Neuron (in vitro differentiated cells): ENCODE measurements around the gene IL19.
A peak's percentile ranks its signal among the peaks of the same experiment; 100 is the strongest.

ENCODE experiments used
- H2AFZ ChIP-seq: one replicate; pipeline ENCODE4 v1.6.1; 2013; ENCODE audit warnings: low read depth, mild to moderate bottlenecking, inconsistent platforms, low read length, moderate library complexity
- H3K27me3 ChIP-seq: one replicate; pipeline ENCODE4 v1.6.1; 2013; ENCODE audit warnings: low read length; ENCODE audit not compliant: insufficient read depth
- H3K36me3 ChIP-seq: one replicate; pipeline ENCODE4 v1.6.1; 2013; ENCODE audit warnings: low read length; ENCODE audit not compliant: insufficient read depth
- H3K4me1 ChIP-seq: one replicate; pipeline ENCODE4 v1.6.1; 2013; ENCODE audit warnings: low read length; ENCODE audit not compliant: insufficient read depth
- H3K4me3 ChIP-seq: 2 replicates; pipeline ENCODE4 v1.5.1; 2013; ENCODE audit warnings: mild to moderate bottlenecking, low read length, moderate library complexity
- H3K9me3 ChIP-seq: one replicate; pipeline ENCODE4 v1.6.1; 2013; ENCODE audit warnings: low read length

IL19 gene

DNA sequence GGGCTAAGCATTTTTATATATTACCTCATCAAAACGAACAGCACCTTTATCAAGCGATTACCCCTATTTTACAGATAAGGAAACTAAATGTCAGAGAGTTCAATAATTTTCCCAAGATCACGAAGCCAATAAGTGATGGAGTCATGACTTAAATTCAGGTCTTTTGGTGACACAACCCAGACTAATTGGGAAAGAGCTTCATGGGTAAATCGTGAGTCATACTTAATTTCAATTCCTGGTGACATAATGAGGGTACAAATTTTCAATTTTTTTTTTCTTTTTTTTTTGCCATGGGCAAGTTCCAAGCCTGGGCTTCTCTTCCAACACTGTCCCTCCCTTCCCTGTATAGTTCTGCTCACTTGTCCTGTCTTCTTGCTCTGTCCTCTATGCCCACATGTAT lies 31.8 kb downstream of the IL19 start:
- Histone ChIP-seq H3K27me3 (peaks cover 15% of the 10 kb centered on the region), H3K36me3 (no peaks in the 10 kb centered on the region), H3K4me3 (no peak overlapping the region), H2AFZ (no peak overlapping the region), H3K4me1 (no peaks in the 10 kb centered on the region), H3K9me3 (no peaks in the 10 kb centered on the region)

DNA sequence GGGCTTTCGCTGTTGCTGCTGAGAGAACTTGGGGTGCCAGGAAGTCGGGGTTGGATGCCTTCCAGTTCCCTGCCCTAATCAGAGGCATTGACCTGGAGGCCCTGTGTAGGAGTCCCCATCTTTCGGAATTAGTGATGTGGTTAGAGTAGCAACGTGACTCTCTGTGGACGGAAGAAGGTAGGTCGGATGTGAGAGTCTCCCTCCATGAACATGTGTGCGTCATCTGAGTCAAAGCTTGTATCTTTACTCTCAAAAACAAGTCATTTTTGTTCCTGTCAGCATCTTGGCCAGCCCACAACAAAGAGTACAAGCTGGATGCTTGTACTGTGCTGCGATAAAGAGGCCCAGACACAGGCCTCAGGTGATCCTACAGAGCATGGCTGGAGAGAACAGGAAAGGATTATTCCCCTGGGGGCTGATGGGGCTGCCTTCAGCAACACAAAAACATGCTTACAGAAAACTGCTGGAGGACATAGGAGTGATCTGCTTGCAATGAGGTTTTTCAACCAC lies 32.7 kb downstream of the IL19 start:
- no peaks in the 10 kb centered on the region for H3K4me1 ChIP-seq
- no peaks in the 10 kb centered on the region for H3K9me3 ChIP-seq
- H3K4me3 ChIP-seq: no peak overlapping the region
- peaks cover 15% of the 10 kb centered on the region for H3K27me3 ChIP-seq
- no peaks in the 10 kb centered on the region for H3K36me3 ChIP-seq
- H2AFZ ChIP-seq: no peak overlapping the region

DNA sequence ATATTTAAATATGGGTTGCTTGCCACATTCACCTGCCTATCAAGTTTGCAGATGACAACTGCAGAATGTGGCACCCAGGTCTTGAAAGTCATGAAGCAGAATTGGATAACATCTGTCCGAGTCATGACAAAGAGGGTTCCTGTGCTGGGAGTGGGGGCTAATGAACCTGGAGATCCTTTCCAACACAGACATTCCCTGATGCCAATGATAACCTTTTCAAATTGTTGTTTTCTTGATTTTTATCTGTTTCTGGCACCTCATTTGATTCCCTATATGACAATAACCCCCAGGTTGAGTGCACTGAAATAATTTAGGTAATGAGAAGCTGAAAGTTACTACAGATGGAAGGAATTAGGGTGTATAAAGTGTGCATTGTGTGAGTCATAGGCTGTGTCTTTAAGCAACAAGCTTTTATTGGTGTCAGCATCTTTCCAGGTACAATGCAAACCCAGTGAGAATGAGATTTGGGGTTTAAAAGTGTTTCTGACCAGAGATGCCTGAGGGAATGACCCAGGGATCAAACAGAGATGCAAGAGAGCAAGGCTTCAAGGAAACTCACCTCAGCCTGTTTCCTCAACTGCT lies 33.7 kb downstream of the IL19 start:
- H3K4me1 ChIP-seq: no peaks in the 10 kb centered on the region
- no peak overlapping the region for H2AFZ ChIP-seq
- H3K4me3 ChIP-seq: no peak overlapping the region
- no peaks in the 10 kb centered on the region for H3K36me3 ChIP-seq
- H3K9me3 ChIP-seq: no peaks in the 10 kb centered on the region
- H3K27me3 ChIP-seq: peaks cover 15% of the 10 kb centered on the region

DNA sequence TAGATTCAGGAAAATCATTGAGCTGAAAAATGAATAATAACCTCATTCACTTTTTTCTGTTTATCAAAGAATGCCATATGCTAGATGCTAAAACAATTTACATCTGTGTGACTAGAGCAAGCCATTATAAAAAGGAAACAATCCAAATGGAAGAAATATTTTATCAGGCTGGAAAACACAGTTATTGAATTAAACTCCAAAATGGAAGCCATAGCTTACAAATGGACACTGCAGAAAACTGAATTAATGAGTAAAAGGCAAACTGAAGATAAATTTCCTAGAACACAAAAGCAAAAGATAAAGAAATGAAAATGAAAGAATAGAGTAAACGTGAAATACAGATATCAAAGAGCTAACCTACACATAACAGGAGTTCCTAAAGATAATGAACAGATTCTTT lies 34.8 kb downstream of the IL19 start:
- peaks cover 15% of the 10 kb centered on the region for H3K27me3 ChIP-seq
- no peak overlapping the region for H2AFZ ChIP-seq
- no peaks in the 10 kb centered on the region for H3K9me3 ChIP-seq
- no peak overlapping the region for H3K4me3 ChIP-seq
- no peaks in the 10 kb centered on the region for H3K36me3 ChIP-seq
- H3K4me1 ChIP-seq: no peaks in the 10 kb centered on the region

DNA sequence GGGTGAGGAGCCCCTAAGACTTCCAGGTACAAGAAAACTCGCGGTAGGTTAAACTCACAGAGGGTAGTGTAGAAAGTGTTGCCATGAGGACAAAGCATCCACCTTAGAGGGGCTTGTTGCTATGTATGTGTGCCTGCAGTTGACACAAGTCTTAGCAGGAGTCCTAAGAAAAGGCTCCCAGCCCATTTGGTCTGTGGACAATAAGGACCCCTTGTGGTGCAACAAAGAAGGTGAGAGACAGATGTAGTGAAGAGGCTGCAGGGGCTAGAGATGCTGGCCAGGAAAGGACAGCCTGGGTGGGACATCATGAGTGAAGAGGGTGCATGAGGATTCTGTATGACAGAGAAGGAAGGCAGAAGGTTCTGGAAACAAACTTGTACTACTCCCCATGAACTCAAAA lies 38.0 kb downstream of the IL19 start:
- Histone ChIP-seq H3K9me3 (no peaks in the 10 kb centered on the region), H3K27me3 (peaks cover 3% of the 10 kb centered on the region), H3K4me1 (no peaks in the 10 kb centered on the region), H2AFZ (no peak overlapping the region), H3K4me3 (no peak overlapping the region), H3K36me3 (no peaks in the 10 kb centered on the region)

DNA sequence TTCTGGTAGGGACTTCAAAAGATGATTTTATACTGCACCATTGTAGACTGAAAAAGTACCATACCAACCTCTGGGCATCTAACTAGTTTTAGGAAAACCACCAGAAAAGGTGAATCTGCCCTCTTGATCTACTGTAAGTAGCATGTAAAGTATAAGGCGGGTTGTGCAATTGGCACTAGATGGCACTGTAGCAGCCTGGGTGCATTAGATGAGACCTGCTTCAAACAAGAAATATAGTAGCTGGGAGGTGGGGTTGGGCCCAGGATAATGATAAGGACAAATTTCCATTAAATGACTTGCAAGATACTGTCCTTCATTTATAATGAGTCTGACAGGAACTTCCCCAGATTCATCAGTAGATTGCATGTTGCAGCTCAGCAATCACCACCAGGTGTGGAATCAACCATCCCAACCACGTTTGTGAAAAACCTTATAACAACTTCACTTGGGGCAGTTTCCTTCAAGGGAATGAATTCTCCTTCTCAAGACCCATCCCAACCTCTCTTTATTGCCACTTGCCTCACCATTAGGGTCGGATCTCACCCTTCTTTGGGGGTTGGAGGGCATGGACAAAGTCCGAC lies 39.0 kb downstream of the IL19 start:
- no peaks in the 10 kb centered on the region for H3K27me3 ChIP-seq
- H3K4me3 ChIP-seq: no peak overlapping the region
- H3K36me3 ChIP-seq: no peaks in the 10 kb centered on the region
- H2AFZ ChIP-seq: no peak overlapping the region
- H3K9me3 ChIP-seq: no peaks in the 10 kb centered on the region
- no peaks in the 10 kb centered on the region for H3K4me1 ChIP-seq

DNA sequence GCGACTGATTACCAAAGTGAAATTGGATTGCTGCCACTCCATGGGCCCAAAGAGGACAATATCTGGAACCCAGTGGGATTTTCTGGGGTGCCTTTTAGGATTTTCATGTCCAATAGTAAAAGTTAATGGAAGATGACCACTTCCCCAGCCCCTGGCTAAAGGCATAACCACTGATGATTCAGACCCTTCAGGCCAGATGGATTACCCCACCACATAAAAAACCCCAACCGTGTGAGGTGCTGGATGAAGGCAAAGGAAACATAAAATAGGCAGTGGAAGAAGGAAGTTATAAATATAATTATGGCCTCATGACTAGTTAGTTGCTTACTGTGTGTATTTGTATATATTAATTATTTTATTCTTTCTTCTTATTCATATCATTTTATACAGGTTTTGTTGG lies 41.9 kb downstream of the IL19 start:
- no peak overlapping the region for H3K4me3 ChIP-seq
- peaks cover 2% of the 10 kb centered on the region for H3K27me3 ChIP-seq
- no peaks in the 10 kb centered on the region for H3K4me1 ChIP-seq
- H3K36me3 ChIP-seq: no peaks in the 10 kb centered on the region
- no peaks in the 10 kb centered on the region for H3K9me3 ChIP-seq
- no peak overlapping the region for H2AFZ ChIP-seq

DNA sequence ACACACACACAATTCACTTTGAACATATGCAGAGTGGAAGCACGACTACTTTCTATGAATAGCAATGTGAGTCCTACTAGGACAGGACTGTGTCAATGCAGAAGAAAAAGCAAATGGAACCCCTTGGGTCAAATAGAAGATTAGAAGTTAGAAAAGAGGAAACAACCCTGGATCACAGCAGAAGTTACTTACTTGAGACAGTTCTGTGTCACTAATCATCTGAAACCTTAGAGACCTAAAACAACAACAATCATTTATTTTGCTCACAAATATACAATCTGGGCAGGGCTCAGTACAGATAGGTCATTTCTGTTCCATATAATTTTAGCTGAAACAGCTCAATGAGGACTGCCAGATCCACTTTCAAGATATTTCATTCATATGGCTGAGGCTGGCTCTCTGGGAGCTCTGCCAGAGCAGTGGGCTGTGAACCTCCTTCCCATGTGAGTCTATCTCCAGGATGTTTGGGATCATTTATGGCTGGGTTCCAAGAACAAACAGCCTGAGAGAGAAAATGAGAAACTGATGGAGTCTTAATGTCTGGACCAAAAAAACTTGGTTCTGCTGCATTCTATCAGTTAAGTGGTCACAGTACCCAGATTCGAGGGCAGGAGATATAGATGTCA lies 44.3 kb downstream of the IL19 start:
- no peaks in the 10 kb centered on the region for H3K9me3 ChIP-seq
- no peak overlapping the region for H3K4me3 ChIP-seq
- H3K36me3 ChIP-seq: no peaks in the 10 kb centered on the region
- H3K4me1 ChIP-seq: no peaks in the 10 kb centered on the region
- peaks cover 2% of the 10 kb centered on the region for H3K27me3 ChIP-seq
- H2AFZ ChIP-seq: no peak overlapping the region

DNA sequence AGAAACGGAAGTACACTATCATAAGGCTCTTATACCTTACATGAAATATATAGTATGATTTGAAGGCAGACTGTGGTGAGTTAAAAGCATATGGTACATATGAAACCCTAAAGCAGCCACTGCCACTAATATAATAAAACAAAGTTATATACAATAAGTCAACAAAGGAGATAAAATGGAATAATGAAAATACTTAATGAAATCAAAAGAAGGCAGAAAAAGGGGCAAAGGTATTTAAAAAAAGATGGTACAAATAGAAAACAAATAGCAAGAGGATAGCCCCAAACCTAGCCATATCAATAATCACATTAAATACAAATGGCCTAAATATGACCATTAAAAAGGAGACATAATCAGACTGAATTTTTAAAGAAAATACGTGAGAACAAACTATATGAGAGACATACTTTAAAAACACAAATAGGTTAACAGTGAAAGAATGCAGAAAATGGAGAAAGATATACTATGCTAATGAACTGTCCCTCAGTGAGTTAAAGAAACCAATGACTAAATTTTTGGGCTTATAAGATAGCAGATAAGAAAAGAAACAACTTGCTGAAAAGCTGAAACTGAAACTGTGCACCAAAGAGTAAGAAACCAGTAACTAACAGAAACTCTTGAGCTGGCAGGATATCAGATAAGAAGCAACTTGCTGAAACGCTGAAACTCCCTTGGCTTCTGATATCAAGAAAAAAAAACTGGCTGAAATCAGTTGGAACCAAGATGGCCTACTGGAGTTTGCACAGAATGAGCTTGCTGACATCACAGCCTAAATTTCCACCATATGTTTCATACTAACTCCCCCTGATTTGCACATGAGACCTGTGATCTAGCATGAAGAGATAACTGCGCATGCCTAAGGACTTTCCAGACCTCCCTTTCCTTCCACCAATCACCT lies 46.1 kb downstream of the IL19 start:
- Histone ChIP-seq H3K4me3 (no peak overlapping the region), H3K4me1 (no peaks in the 10 kb centered on the region)

DNA sequence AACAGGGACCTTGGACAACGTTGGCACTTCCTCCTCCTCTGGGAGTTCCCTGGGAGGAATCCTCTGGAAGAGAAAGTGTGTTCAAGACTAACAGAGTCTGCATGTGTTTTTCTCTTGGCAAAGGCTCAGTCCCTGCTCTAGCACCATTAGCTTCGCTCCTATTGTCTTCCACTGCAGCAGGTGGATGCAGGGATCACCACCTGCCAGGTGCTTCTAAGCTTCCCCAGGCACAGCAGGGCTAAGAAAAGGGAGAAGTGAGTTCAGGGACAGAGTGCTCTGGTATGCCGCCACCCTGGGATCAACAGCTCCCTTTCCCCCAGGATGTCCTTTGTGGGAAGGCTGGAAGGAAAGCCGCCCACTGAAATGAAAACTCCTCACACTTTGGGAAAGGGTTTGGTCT lies 50.9 kb downstream of the IL19 start:
- H3K36me3 ChIP-seq: no peaks in the 10 kb centered on the region
- H3K4me1 ChIP-seq: no peaks in the 10 kb centered on the region
- H2AFZ ChIP-seq: no peak overlapping the region
- no peak overlapping the region for H3K4me3 ChIP-seq
- no peaks in the 10 kb centered on the region for H3K9me3 ChIP-seq
- H3K27me3 ChIP-seq: no peaks in the 10 kb centered on the region

More for the DNA sequence above, 46.1 kb downstream of the IL19 start:
- H3K27me3 ChIP-seq: peaks cover 2% of the 10 kb centered on the region
- no peak overlapping the region for H2AFZ ChIP-seq
- H3K9me3 ChIP-seq: no peaks in the 10 kb centered on the region
- no peaks in the 10 kb centered on the region for H3K36me3 ChIP-seq

DNA sequence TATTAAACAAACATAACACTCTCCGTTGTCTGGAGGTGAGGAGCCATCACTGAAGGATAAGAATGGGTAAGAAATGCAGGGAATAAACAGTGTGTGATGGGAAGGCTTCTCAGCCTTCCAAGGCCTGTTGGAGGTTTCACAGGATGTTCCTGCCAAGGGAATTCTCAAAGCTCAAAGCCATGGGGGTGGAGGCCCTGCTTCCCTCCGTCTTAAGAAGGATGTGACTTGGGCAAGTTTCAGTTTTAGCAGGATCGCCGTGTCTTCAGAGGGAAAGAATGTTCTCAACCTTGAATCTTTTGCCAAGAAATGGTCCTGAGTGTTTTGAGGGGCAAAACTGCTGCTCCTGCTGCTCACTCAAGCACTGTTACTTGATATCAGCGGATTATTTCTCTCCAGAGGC lies 53.2 kb downstream of the IL19 start:
- Histone ChIP-seq H3K4me3 (no peak overlapping the region), H3K36me3 (no peaks in the 10 kb centered on the region), H3K27me3 (no peaks in the 10 kb centered on the region), H3K4me1 (no peaks in the 10 kb centered on the region), H3K9me3 (no peaks in the 10 kb centered on the region), H2AFZ (no peak overlapping the region)

DNA sequence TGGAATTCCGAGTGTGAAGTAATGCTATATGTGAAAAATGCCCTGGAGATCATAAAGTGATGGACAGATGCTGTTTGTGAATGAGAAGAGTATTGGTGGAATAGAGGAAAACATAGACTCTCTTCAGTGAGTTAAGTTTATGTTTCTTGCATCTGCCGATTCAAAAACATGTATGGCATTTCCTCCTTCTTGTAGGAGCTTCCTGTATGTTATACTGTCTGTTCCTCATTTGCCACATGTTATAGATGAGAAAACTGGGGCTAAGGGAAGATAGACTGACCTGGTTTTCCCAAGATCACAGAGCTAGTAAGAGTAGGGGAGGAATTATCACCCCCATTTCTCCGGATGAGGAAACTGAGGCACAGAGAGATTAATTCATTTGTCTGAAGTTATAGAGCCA lies 53.8 kb downstream of the IL19 start:
- Histone ChIP-seq H3K36me3 (no peaks in the 10 kb centered on the region), H3K4me1 (no peaks in the 10 kb centered on the region), H3K4me3 (no peak overlapping the region), H2AFZ (no peak overlapping the region), H3K27me3 (no peaks in the 10 kb centered on the region), H3K9me3 (no peaks in the 10 kb centered on the region)

DNA sequence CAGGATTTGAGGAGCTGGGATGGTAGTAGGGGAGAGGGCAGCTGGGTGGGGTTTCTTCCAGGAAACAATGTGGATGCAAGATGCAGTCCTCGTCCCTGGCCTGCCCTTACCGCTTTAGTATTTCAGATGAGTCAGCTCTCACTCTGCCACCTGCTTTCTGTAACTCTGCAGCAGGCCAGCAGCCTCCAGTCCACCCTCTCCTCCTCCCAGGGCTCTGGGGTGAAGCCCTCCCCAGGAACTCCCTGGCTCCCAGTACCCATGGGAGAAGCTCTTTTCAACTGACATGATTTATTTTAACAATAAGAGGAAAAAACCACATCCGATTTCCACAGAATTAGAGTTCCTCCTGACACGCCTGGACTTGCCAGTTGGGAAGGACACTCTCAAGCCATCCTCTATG lies 55.8 kb downstream of the IL19 start:
- Histone ChIP-seq H3K36me3 (no peaks in the 10 kb centered on the region), H3K4me1 (no peaks in the 10 kb centered on the region), H3K4me3 (no peak overlapping the region), H3K27me3 (no peaks in the 10 kb centered on the region), H2AFZ (peak overlapping the region; percentile 5), H3K9me3 (no peaks in the 10 kb centered on the region)
